Amniotic stem cell (primary cell): ENCODE results near the gene HS3ST6.
"Not testable (repeated sequence)": the region's sequence is repeated elsewhere in the genome, so short reads cannot be mapped to it uniquely, and the experiment has no call there.

ENCODE experiments used
- DNase-seq: peaks from one replicate; lab custom pipeline; 2025; lab: John Stamatoyannopoulos, UW

HS3ST6 gene

DNA sequence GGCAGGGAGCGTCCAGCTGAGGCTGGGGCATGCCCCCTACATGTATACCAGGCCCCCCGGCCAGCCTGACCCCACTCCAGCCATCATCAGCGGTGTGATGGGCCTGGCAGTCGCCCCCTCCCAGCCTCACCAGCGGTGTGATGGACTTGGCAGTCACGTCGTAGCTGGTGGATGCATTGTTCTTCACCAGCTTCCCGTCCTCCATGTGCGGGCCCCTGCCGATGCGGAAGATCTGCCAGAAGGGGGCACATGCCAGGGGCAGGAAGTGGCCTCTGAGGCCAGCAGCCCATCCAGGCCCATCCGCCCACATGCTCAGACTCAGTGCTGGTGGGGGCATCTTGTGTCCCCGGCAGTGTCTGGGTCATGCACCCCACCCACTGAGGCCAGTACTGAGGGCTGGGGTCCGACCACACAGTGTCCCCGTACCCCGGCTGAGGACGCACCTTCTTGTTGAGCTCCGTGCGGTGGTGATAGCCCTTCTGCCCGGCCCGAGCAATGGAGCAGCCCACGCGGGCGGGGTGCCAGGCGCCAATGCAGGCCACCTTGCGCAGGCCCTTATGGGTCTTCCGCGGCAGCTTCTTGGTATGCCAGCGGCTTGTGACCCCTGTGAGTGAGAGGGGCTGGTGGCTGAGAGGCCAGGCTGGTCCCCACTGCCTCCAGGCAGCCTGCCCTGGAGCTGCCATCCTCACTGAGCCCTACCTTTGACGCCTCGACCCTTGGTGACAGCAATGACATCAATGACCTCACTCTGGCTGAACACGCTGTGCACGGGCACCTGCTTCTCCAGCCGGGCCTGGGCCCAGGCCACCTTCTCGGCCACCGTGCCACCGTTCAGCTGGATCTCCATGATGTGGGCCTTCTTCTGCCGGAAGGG, 28.5 kb upstream of the HS3ST6 start:
- no peak for DNase-seq

DNA sequence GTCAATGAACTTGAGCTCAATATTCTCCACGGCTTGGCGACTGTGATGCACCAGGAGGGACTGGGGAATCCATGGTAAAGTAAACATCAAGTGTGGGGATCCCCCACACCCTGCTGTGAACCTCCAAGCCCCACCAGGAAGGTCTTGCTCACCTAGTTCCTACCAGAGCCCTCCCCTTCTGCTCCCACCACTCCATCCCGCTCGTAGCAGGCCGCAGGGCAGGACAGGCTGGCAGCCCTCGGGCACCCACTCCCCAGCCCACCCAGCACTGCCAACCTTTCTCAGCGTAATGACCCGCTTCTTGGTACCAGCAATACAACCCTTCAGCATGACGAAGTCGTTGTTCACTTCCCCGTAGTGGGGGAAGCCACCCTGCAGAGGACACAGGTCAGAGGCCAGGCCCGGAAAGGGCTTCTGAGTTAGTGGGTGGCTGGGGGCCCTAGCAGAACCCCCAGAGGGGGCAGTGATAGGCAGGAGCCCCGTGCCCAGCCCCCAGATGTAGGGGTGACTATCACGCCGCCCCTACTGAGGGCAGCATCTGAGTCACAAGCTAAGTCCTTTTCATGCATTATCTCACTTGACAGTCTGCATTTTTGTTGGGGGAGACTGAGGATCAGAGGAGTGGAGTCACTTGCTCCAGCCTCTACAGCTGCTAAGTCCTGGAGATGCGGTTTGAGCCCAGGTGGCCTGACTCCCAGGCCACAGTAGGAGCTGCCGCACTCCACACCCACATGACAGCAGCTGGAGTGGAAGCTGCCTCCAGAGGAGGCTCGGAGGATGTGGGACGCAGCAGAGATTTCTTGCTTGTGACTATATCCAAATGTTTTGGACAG, 27.6 kb upstream of the HS3ST6 start:
- no peak for DNase-seq

- no peak for DNase-seq
Measured at GRCh38 chr16:1944612-1945199, 26.5 kb upstream of the HS3ST6 start.

DNA sequence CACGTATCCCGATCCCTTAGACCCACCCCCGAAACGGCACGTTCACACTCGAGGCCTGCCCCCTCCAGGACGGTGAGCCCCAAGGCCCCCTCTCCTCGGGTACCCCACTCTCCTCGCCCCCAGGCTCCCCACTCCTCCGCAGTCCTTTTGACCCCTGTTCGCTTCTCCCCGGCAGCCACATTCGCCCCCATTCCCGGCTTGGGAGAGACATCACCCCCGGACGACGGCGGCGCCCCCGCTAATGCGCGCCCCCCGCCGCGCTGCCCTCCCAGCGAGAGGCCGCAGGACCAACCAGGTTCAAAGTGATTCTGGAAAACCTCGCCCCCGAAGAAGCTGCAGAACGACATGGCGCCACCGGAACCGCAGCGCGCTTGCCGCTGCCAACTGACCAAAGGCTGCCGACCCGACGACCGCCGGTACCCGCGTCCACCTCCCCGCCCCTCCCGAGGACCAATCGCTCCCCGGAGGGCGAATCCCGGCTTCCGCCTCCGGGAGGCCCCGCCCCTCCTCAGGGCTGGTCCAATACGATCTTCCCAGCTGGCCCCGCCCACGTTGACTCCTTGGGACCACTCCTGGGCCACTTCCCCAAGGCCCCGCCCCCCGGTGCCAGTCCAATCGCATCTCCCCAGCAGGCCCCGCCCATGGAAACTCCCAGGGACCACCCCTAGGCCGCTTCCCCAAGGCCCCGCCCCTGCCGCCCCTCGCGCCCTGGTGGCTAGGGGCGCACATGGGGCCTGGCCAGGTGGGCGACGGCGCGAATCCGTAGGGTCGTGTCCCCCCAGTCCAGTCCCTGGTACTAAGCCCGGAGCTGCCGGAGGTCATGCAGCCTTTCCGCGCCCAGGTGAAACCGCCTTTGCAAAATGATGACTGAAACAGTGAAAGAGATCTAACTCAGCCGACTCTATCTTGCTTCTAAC, 24.9 kb upstream of the HS3ST6 start, which contains the start of gene MSRB1:
Gene MSRB1, minus strand, starts transcription at position 390 of the 917 bp plus-strand sequence. Its CDS starts 43 bp downstream, at position 347.
- peak; percentile 96 for DNase-seq

DNA sequence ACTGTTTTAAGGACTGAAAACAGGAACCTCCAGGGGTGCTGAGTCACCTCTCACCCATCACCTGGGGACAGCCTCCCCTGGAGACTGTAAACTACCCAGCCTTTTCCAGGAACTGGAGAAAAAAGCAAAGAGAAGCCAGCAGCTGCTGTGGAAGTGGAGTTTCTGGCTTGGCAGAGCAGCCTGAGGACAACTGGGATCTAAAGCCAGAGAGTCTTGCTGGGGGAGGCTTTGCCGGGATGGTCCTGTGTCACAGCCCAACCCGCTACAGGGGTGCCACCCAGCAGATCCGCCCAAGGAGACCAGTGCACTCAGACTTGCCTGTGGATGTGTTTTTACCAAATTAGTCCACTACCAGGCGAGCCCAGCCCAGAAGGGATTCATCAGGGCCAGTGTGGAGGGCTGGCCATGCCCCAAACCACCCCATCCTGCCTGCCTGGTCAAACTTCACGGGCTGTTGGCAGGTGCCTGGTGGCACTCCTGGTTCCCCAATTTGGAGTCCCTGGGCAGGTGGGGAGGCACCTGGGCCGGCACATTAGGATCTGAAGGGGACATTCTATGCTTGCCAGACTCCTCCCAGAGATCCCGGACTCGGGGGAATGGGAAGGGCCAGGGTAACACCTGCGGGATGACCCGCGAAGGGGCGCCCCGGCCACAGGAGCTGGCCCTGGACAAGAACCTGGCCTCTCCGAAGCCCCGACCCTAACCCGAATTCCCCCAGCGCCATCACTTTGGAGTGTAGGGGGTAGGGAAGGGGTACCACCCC, 24.0 kb upstream of the HS3ST6 start:
- no peak for DNase-seq

GRCh38 chr16:1941162-1942046, 23.2 kb upstream of the HS3ST6 start:
- DNase-seq, result no peak

- no peak for DNase-seq
Measured at GRCh38 chr16:1940273-1941161, 22.3 kb upstream of the HS3ST6 start.

GRCh38 chr16:1939833-1940232, 21.6 kb upstream of the HS3ST6 start:
- not testable (repeated sequence) for DNase-seq

DNA sequence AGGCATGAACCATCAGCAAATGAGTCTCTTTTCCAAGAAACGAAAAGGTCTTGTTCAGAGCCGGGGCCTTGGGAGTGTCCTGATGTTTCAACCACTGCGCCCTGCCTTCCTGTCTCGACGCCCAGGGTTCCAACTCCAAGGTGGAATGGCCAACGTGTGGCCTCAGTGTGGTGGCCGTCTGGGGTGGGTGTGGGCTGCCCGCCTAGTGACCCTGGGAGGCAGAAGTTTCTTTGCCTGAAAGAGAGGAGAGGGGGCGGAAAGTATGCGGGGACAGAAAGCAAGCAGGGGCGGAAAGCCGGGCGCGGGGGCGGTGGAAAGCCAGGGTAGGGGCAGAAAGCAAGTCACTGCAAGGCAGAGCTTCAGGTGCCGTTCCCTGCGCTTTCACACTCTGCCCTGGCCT, 20.7 kb upstream of the HS3ST6 start:
- DNase-seq, result no peak

DNA sequence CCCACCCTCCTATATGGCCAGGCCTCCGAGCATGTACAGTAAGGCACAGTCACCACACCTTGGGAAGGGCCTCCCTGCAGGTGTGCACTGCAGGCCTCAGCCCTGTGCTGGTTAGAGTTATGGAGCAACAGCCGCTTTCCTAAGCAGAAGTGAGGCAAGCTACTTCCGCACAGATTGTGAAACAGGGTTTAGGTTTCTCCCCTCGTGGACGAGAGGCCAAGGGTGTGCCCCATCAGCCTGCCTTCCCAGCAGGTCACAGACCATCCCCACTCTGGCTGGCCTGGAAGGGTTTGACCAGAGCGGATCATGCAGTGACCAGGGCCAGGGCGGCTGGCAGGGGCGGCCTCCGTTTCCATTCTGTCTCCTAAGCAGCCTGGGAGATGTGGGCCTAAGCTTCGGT, 20.1 kb upstream of the HS3ST6 start:
- no peak for DNase-seq

DNA sequence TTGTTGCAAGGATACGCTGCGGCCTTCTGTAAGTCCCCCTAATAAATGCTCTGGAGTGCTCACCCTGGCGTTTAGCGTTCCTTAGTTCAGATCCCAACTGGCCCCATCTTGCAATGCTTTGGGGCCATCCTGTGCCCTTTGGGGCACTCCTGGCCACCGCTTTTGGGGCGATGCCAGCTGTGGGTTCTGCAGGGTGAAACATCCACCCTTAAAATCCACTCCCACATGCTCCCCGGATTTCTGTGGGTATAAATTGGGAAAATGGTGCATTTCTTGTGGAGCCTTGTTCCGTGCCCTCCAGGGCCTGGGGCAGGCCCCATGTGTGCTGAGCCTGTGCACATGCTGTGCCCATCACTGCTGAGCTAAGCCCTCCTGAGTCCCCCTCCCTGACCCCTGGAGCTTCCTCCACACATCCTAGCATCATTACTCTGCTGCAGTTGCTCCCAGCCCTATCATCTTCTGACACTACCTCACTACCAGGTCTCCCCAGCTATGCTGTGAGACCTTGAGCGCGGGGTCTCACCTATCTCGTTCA, 18.8 kb upstream of the HS3ST6 start:
- DNase-seq, result no peak

DNA sequence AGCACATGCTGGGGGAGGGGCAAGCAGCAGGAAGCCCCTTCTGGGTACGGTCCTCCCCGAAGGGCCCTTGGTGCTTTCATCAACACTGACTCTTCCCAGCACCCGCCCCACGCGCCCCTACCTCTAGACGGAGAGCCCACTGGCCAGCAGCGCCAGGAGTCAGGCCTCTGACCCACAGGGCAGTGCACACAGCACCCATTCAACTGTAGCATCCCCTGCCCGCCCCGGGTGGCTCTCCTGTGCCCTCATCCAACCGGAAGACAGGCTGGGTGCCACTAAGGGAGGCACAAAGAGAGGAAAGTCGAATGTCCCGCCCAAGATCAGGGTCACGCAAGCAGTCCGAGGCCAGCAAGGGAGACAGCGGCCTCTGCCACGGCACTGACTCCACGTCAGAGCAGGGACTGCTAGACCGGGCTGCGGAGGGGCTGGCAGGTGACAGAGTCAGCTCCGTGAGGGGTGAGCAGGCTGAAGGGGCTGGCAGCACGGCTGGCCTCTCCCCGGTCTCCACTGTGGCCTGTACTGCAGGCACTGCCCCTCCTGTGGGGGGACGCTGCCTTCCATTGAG, 15.0 kb upstream of the HS3ST6 start:
- no peak for DNase-seq

DNA sequence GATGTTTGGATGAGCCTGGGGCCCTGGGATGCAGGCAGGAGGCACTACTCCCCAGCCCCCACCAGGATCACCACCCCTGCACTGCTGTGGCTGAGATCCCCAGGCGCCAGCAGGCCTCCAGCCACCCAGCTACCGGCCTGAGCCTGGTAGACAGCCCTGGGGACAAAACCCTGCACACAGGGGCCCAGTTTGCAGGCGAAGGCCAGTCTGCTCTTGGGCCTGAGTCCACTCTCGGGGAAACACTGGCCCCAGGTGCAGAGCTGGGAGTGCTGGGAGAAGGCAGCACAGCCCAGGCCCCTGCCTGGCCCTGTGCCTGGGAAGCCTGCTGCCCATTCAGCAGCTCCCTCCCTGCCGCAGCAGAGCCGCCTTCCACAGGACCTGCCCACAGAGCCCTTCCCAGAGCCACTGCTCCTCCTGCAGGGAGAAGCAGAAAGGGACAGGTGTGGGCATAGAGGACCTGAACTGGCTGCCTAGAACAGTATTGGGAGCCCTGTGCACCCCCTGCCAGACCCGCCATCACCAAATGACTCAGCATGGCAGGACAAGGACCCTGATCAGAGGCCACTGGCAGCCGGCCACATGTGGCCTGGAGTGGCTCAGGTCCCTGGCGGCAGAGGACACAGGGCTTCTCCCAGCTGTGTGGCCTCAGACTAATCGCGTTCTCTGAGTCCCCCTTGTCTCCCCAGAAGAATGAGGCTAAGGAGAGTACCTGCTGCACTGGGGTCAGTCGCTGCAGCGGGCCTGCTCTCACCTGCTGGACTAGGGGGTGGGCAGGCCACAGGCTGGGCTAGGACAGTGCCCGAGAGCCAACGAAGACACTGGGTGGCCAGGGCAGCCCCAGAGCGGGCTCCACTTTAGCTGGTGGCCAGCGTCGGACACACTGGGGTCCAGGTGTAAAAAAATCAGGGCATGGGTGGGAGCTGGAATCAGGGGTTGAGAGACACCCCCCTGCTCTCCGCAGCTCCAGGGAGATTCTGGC, 14.1 kb upstream of the HS3ST6 start:
- no peak for DNase-seq

DNA sequence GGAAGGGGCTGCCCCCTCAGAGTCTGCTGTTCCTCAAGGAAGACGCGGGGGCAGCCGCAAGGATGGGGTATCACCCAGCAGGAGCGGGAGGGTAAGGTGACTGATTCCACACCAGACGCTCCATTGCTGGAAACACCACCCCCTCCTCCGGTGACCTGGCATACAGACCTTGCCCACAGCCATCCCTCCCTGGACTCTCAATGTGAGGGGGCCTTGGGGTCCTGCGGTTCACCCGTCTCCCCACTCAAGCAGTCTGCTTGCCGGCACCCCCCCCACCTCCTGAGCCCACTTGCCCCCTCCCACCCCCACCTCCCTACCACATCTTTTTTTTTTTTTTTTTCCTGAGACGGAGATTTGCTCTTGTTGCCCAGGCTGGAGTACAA, 12.1 kb upstream of the HS3ST6 start:
- no peak for DNase-seq

GRCh38 chr16:1929578-1930337, 11.5 kb upstream of the HS3ST6 start:
- DNase-seq, result peak; percentile 63

- no peak for DNase-seq
Measured at GRCh38 chr16:1929105-1929504, 10.9 kb upstream of the HS3ST6 start.
